HCT116 (cell line): ENCODE data around the gene VRTN. TPM values are rescaled to one million over a fixed set of nuclear protein-coding genes. Genes with fewer than 3 reads are reported as not detected.

Experiments used
- ATAC-seq: fragments of 200-7000 bp; cut with Tn5 transposase; 2 replicates; pipeline ENCODE4 v1.9.1; 2020; ENCODE audit warnings: mild to moderate bottlenecking, moderate library complexity
- BruUV-seq: library from RNA; stranded (reverse); fragments of 400-500 nt; replicated peaks from 2 replicates; lab custom pipeline; 2021; lab: Mats Ljungman, UMichigan
- CTCF ChIA-PET: fragments of 300-600 bp; sonication (Branson Sonifier 250); formaldehyde crosslinking; loops from one replicate; lab custom pipeline; 2021; ENCODE audit warnings: antibody characterized with exemption; lab: Charles Lee
- POLR2A ChIA-PET: fragments of 300-600, 350-600 bp; sonication (Branson Sonifier 250); formaldehyde crosslinking; loops from one replicate; lab custom pipeline; 2021; ENCODE audit warnings: antibody characterized with exemption; lab: Charles Lee
- RAD21 ChIA-PET, 2 experiments: fragments of 300-600 bp; sonication (Branson Sonifier 250); formaldehyde crosslinking; loops; one replicate each; lab custom pipeline; 2023; ENCODE audit warnings: low total read pairs in 2 of 2; ENCODE audit not compliant: uncharacterized antibody in 2 of 2, unreplicated experiment in 2 of 2, low non-redundant PET in 1 of 2; lab: Charles Lee
- DNase-seq: peaks from one replicate; pipeline ENCODE4 v3.0.0-alpha.2; 2010; ENCODE audit warnings: low read depth, low spot score
- H2AFZ ChIP-seq: fragments of 200-600 bp; shearing (Covaris generic), sonication (generic); 2 replicates; pipeline ENCODE4 v1.6.1; 2017; ENCODE audit warnings: low read depth, mixed run types, mixed read lengths, antibody characterized with exemption, low read length; ENCODE audit not compliant: poor library complexity, severe bottlenecking
- H3K27ac ChIP-seq: 2 replicates; pipeline ENCODE4 v1.5.1; 2012; ENCODE audit warnings: low read depth, low read length
- H3K27me3 ChIP-seq: fragments of 200-600 bp; sonication (generic); 2 replicates; pipeline ENCODE4 v1.6.1; 2016; ENCODE audit warnings: mixed run types, low read length, mixed read lengths; ENCODE audit not compliant: insufficient read depth
- H3K36me3 ChIP-seq, 2 experiments: fragments of 200-500 bp in 1 of 2; fragments of 200-600 bp in 1 of 2; sonication (Bioruptor generic) in 1 of 2; sonication (generic) in 1 of 2; 2 replicates each; pipeline versions ENCODE4 v1.5.1 to v1.6.1; 2014 to 2016; ENCODE audit warnings: low read length in 2 of 2, inconsistent platforms in 1 of 2, mixed read lengths in 1 of 2, mixed run types in 1 of 2; ENCODE audit not compliant: insufficient read depth in 2 of 2, control insufficient read depth in 1 of 2
- H3K4me1 ChIP-seq, 2 experiments: fragments of 200-600 bp in 1 of 2; sonication (generic) in 1 of 2; 2 replicates each; pipeline versions ENCODE4 v1.5.1 to v1.6.1; 2012 to 2017; ENCODE audit warnings: low read length in 2 of 2, inconsistent platforms in 1 of 2, mild to moderate bottlenecking in 1 of 2, mixed read lengths in 1 of 2, mixed run types in 1 of 2, moderate library complexity in 1 of 2; ENCODE audit not compliant: insufficient read depth in 2 of 2, control insufficient read depth in 1 of 2
- H3K4me2 ChIP-seq: fragments of 200-600 bp; sonication (generic); 2 replicates; pipeline ENCODE4 v1.6.1; 2017; ENCODE audit warnings: mixed run types, low read length, mixed read lengths
- H3K4me3 ChIP-seq, 2 experiments: fragments of 200-600 bp in 1 of 2; sonication (generic) in 1 of 2; replicated peaks in 1 of 2; 2 replicates each; pipeline ENCODE4 v1.5.1; 2011 to 2016; ENCODE audit warnings: low read length in 2 of 2, control low read depth in 1 of 2, low read depth in 1 of 2, mild to moderate bottlenecking in 1 of 2, mixed read lengths in 1 of 2, mixed run types in 1 of 2
- H3K79me2 ChIP-seq: fragments of 200-600 bp; sonication (generic); 2 replicates; pipeline ENCODE4 v1.6.1; 2017; ENCODE audit warnings: mild to moderate bottlenecking, mixed run types, low read length, moderate library complexity, mixed read lengths; ENCODE audit not compliant: insufficient read depth
- H3K9ac ChIP-seq: fragments of 200-600 bp; sonication (generic); 2 replicates; pipeline ENCODE4 v1.6.1; 2016; ENCODE audit warnings: low read length, mixed read lengths
- H3K9me2 ChIP-seq: fragments of 200-600 bp; sonication (generic), shearing (Covaris generic); 2 replicates; pipeline ENCODE4 v1.6.1; 2017; ENCODE audit warnings: mixed run types, mild to moderate bottlenecking, moderate library complexity; ENCODE audit not compliant: insufficient read depth
- H3K9me3 ChIP-seq, 2 experiments: fragments of 200-500 bp in 1 of 2; fragments of 200-600 bp in 1 of 2; sonication (Bioruptor generic) in 1 of 2; sonication (generic) in 1 of 2; 2 replicates each; pipeline ENCODE4 v1.6.1; 2014 to 2017; ENCODE audit warnings: low read length in 2 of 2, mixed read lengths in 2 of 2, inconsistent platforms in 1 of 2, low read depth in 1 of 2, mild to moderate bottlenecking in 1 of 2, mixed run types in 1 of 2, moderate library complexity in 1 of 2; ENCODE audit not compliant: control insufficient read depth in 1 of 2, insufficient read depth in 1 of 2
- H4K20me1 ChIP-seq: fragments of 200-600 bp; sonication (generic), shearing (Covaris generic); 2 replicates; pipeline ENCODE4 v1.6.1; 2017; ENCODE audit warnings: mixed run types, mild to moderate bottlenecking, moderate library complexity; ENCODE audit not compliant: insufficient read depth
- CEBPB ChIP-seq: IDR thresholded peaks from 2 replicates; pipeline ENCODE4 v1.6.1; 2012; ENCODE audit warnings: low read depth
- ELF1 ChIP-seq: IDR thresholded peaks from 2 replicates; pipeline ENCODE4 v1.6.1; 2012; ENCODE audit warnings: low read depth, borderline replicate concordance
- EZH2 ChIP-seq: fragments of 200-600 bp; sonication (generic); IDR thresholded peaks from 2 replicates; pipeline ENCODE4 v1.6.1; 2017; ENCODE audit warnings: antibody characterized with exemption, mixed run types
- EZH2phosphoT487 ChIP-seq: fragments of 200-600 bp; IDR thresholded peaks from 2 replicates; pipeline ENCODE4 v1.6.1; 2018; ENCODE audit warnings: antibody characterized with exemption, borderline replicate concordance
- JUND ChIP-seq: IDR thresholded peaks from 2 replicates; pipeline ENCODE4 v1.6.1; 2012
- SP1 ChIP-seq: IDR thresholded peaks from 2 replicates; pipeline ENCODE4 v1.6.1; 2012; ENCODE audit warnings: low read depth
- SRF ChIP-seq: IDR thresholded peaks from 2 replicates; pipeline ENCODE4 v1.6.1; 2012; ENCODE audit warnings: low read depth
- TCF7L2 ChIP-seq: IDR thresholded peaks from 2 replicates; pipeline ENCODE4 v1.7.0; 2011; ENCODE audit warnings: borderline replicate concordance, inconsistent platforms; ENCODE audit not compliant: insufficient read depth, insufficient read length; ENCODE audit errors: extremely low read depth
- YY1 ChIP-seq: IDR thresholded peaks from 2 replicates; pipeline ENCODE4 v1.6.1; 2011; ENCODE audit warnings: low read length, low read depth, moderate library complexity, mild to moderate bottlenecking; ENCODE audit not compliant: insufficient replicate concordance; ENCODE audit errors: extremely low read depth
- ZBTB33 ChIP-seq: IDR thresholded peaks from 2 replicates; pipeline ENCODE4 v1.6.1; 2011; ENCODE audit warnings: mild to moderate bottlenecking, low read length, moderate library complexity; ENCODE audit not compliant: insufficient replicate concordance; ENCODE audit errors: extremely low read depth
- ZNF274 ChIP-seq: fragments of 200-500 bp; sonication (Bioruptor generic); IDR thresholded peaks from 2 replicates; pipeline ENCODE4 v1.6.1; 2014; ENCODE audit warnings: mild to moderate bottlenecking, low read depth, low read length, inconsistent platforms
- intact Hi-C: fragments of 100-400 bp; cut with micrococcal nuclease; formaldehyde crosslinking; loops from 2 replicates; pipeline ENCODE4 v1.10.0; 2022
- total RNA-seq: library from RNA; stranded (reverse); gene quantifications from one replicate; pipeline ENCODE4 v1.2.1, GENCODE V29; 2021; ENCODE audit not compliant: unreplicated experiment
- TF ChIP-seq, protein P1 (sequence below): IDR thresholded peaks from 2 replicates; pipeline ENCODE4 v1.6.1; 2012; ENCODE audit warnings: low read depth
- TF ChIP-seq, protein P2 (sequence below): IDR thresholded peaks from 2 replicates; pipeline ENCODE4 v1.6.1; 2012

Gene VRTN
- total RNA-seq, 1 experiment from 2014 or later, result 0.10 TPM

GRCh38 chr14:74308695-74309094 is 39.6 kb upstream of the VRTN start (continued):
- TF ChIP-seq, protein P1, sequence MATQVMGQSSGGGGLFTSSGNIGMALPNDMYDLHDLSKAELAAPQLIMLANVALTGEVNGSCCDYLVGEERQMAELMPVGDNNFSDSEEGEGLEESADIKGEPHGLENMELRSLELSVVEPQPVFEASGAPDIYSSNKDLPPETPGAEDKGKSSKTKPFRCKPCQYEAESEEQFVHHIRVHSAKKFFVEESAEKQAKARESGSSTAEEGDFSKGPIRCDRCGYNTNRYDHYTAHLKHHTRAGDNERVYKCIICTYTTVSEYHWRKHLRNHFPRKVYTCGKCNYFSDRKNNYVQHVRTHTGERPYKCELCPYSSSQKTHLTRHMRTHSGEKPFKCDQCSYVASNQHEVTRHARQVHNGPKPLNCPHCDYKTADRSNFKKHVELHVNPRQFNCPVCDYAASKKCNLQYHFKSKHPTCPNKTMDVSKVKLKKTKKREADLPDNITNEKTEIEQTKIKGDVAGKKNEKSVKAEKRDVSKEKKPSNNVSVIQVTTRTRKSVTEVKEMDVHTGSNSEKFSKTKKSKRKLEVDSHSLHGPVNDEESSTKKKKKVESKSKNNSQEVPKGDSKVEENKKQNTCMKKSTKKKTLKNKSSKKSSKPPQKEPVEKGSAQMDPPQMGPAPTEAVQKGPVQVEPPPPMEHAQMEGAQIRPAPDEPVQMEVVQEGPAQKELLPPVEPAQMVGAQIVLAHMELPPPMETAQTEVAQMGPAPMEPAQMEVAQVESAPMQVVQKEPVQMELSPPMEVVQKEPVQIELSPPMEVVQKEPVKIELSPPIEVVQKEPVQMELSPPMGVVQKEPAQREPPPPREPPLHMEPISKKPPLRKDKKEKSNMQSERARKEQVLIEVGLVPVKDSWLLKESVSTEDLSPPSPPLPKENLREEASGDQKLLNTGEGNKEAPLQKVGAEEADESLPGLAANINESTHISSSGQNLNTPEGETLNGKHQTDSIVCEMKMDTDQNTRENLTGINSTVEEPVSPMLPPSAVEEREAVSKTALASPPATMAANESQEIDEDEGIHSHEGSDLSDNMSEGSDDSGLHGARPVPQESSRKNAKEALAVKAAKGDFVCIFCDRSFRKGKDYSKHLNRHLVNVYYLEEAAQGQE, result no peak
- TF ChIP-seq SRF, result no peak
- TF ChIP-seq ZBTB33, result no peak

GRCh38 chr14:74309125-74310022 is 38.9 kb upstream of the VRTN start:
- Histone ChIP-seq H3K79me2 (no peaks in the 10 kb centered on the region), H3K4me1 (peaks cover 5 to 6% of the 10 kb centered on the region in 2 experiments; a peak in 3 of 4 replicates), H3K27me3 (no peaks in the 10 kb centered on the region), H3K9ac (no peak overlapping the region), H3K4me2 (no peak overlapping the region), H3K9me3 (no peaks in the 10 kb centered on the region), H4K20me1 (no peaks in the 10 kb centered on the region), H3K36me3 (no peaks in the 10 kb centered on the region), H3K9me2 (no peaks in the 10 kb centered on the region), H2AFZ (no peak overlapping the region), H3K27ac (no peak overlapping the region), H3K4me3 (no peak overlapping the region)
- ATAC-seq (no peak), DNase-seq (no peak)
- RAD21 ChIA-PET, result no interaction called here
- POLR2A ChIA-PET, result interaction anchor here (0.6 kb wide), 1 partner anchor 1014 kb away, joined by 3 read pairs; no protein-coding TSS in a partner anchor
- CTCF ChIA-PET, result no interaction called here
- intact Hi-C loops, result no loop called here
- BruUV-seq, result no TSS peak
- no peak for TF ChIP-seq YY1
- TF ChIP-seq, protein P2, sequence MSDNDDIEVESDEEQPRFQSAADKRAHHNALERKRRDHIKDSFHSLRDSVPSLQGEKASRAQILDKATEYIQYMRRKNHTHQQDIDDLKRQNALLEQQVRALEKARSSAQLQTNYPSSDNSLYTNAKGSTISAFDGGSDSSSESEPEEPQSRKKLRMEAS, result no peak
- TF ChIP-seq EZH2, result no peak
- no peak for TF ChIP-seq EZH2phosphoT487
- TF ChIP-seq CEBPB, result no peak
- no peak for TF ChIP-seq JUND
- no peak for TF ChIP-seq ZBTB33
- no peak for TF ChIP-seq TCF7L2
- no peak for TF ChIP-seq SP1
- no peak for TF ChIP-seq ELF1
- TF ChIP-seq ZNF274, result no peak
